Measurements from ENCODE around the gene NCLN. TPM values are rescaled to one million over a fixed set of nuclear protein-coding genes. Genes with fewer than 3 reads are reported as not detected.

The NCLN gene
- total RNA-seq, 4 donors from 2014 or later = 28.4 to 40.4 (median 32.5) TPM

DNA sequence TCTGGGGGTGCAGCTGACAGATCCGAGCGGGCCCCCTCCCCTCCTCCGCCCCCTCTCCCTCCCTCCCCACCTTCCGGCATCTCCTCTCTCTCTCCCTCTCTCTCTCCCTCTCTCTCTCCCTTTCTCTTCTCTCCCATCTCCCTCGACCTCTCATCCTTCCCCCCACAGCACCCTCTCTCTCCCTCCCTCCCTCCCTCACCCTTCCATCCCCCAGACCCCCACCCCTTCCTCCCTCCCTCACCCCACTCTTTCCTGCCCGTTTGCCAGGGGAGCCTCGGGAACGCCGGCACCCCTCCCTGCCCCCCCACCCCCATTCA, 39.4 kb downstream of the NCLN start:
- intact Hi-C loops (cut with DNase I; ENCODE audit: low total_unique reads) = no loop called here
- no peak for DNase-seq (ENCODE audit: low spot score in 2 of 2)
- no peak for TF ChIP-seq POLR2A (IDR thresholded peaks at IDR 0.05)
- TF ChIP-seq, protein P1, sequence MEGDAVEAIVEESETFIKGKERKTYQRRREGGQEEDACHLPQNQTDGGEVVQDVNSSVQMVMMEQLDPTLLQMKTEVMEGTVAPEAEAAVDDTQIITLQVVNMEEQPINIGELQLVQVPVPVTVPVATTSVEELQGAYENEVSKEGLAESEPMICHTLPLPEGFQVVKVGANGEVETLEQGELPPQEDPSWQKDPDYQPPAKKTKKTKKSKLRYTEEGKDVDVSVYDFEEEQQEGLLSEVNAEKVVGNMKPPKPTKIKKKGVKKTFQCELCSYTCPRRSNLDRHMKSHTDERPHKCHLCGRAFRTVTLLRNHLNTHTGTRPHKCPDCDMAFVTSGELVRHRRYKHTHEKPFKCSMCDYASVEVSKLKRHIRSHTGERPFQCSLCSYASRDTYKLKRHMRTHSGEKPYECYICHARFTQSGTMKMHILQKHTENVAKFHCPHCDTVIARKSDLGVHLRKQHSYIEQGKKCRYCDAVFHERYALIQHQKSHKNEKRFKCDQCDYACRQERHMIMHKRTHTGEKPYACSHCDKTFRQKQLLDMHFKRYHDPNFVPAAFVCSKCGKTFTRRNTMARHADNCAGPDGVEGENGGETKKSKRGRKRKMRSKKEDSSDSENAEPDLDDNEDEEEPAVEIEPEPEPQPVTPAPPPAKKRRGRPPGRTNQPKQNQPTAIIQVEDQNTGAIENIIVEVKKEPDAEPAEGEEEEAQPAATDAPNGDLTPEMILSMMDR (IDR thresholded peaks at IDR 0.05) = no peak
- 0% methylated on average over 6 of the region's 9 CpGs for WGBS, 2 donors
- H3K4me3 ChIP-seq (ENCODE audit: low read depth, poor library complexity, severe bottlenecking) = no peak overlapping the region

DNA sequence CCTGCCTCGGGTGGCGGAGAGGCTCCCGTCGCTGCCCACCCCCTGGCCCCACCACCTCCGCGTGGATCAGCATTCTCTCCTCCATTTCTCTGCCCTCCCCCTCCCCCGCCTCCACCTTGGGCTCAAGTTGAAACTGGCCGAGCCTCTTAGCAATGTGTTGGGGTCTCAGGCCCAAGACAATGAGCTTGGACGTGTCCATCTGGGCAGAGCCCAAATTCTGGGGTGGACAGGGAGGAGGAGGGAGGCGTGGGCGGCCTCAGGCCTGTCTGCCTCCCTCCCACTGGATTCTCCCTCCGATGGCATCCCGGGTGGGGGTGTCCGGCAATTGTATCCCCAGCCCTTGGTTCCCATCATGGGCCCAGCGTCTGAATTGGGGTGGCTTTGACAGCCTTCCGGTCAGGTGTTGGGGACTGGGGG, 40.0 kb downstream of the NCLN start:
- 30 to 37% methylated on average over 12 to 15 of the region's 16 CpGs for WGBS, 2 donors
- intact Hi-C loops (cut with DNase I; ENCODE audit: low total_unique reads) = no loop called here
- no peak for DNase-seq (ENCODE audit: low spot score in 2 of 2)
- TF ChIP-seq, protein P1 (IDR thresholded peaks at IDR 0.05) = no peak
- no peak for TF ChIP-seq POLR2A (IDR thresholded peaks at IDR 0.05)
- H3K4me3 ChIP-seq (ENCODE audit: low read depth, poor library complexity, severe bottlenecking) = no peak overlapping the region

DNA sequence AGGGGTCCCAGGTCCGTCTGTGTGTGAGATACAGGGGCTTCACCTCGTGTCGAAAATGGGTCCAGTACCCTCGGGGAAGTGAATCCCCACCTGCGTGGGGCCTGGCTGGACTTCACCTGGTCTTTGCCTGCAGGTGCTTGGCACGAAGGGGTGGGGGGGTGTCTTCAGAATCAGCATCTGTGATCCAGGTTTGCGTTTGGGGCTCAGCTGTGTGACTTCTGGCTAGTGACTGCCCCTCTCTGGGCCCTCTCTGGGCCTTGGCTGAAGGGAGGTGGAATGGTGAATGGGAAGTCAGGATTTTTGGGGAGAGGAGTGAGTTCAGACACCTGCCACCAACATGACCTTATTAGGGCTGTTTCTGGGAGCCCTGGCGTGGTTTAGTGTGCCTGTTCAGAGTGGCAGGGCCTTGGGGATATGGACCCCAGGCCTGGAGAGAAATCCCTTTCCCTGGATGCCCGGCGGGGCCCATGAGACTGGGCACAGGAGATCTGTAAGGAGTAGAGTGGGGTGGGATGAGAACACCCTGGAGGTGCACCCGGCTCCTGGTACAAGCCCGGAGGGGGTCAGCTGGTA, 41.4 kb downstream of the NCLN start:
- no peak overlapping the region for H3K4me3 ChIP-seq (ENCODE audit: low read depth, poor library complexity, severe bottlenecking)
- no peak for DNase-seq (ENCODE audit: low spot score in 2 of 2)
- intact Hi-C loops (cut with DNase I; ENCODE audit: low total_unique reads) = no loop called here
- TF ChIP-seq, protein P1 (IDR thresholded peaks at IDR 0.05) = no peak
- TF ChIP-seq POLR2A (IDR thresholded peaks at IDR 0.05) = no peak
- 49 to 60% methylated on average over 12 of the region's 12 CpGs for WGBS, 2 donors

DNA sequence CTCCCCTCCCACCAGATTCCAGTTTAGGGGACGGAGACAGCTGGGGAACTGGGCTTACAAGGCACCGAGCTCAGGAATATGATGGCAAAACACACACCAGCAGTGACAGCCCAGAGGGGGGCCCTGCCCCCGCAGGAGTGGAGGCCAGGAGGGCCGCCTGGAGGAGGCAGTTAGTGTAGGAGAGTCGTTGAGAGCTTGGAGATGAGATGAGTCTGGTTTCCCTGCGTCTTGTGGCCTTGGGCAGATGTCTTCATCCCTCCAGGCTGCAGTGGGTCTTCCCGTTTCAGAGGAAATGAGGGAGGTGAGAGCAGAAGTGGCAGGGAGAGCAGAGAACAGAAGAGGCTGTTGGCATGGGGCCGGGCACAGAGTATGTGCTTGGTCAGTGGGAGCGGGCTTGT, 43.6 kb downstream of the NCLN start:
- no peak for DNase-seq (ENCODE audit: low spot score in 2 of 2)
- TF ChIP-seq, protein P1 (IDR thresholded peaks at IDR 0.05) = no peak
- WGBS, 2 donors = 54 to 59% methylated on average over 9 of the region's 9 CpGs
- no peak overlapping the region for H3K4me3 ChIP-seq (ENCODE audit: low read depth, poor library complexity, severe bottlenecking)
- intact Hi-C loops (cut with DNase I; ENCODE audit: low total_unique reads) = no loop called here

DNA sequence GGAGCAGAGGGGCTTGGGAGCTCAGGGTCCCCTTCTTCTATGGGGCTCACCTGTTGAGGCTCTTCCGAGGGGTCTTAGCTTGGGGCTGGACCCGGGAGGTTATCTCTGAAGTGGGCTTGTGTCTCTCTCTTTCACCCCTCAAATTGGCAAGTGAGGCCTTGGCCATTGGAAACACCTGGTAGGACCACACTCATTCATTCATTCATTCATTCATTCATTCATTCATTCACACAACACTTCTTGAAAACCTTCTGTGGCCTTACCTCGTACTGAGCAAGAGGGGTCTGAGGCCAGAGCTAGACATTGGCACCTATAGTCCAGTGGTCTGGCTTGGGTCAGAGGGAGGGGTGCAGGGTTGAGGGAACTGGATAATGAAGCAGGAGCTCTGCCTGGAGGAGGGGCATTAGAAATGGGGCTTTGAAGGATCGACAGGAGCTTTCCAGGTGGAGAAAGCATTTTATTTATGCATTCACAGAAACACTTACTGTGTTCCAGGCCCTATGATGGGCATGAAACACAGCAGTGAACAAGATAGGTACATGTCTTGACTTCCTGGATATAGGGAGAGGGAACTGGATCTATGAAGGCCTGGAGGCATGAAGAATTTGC, 44.3 kb downstream of the NCLN start:
- DNase-seq (ENCODE audit: low spot score in 2 of 2) = no peak
- no peak overlapping the region for H3K4me3 ChIP-seq (ENCODE audit: low read depth, poor library complexity, severe bottlenecking)
- WGBS, 2 donors = 88 to 92% methylated on average over 4 of the region's 4 CpGs
- no peak for TF ChIP-seq POLR2A (IDR thresholded peaks at IDR 0.05)
- TF ChIP-seq, protein P1 (IDR thresholded peaks at IDR 0.05) = no peak
- intact Hi-C loops (cut with DNase I; ENCODE audit: low total_unique reads) = no loop called here

DNA sequence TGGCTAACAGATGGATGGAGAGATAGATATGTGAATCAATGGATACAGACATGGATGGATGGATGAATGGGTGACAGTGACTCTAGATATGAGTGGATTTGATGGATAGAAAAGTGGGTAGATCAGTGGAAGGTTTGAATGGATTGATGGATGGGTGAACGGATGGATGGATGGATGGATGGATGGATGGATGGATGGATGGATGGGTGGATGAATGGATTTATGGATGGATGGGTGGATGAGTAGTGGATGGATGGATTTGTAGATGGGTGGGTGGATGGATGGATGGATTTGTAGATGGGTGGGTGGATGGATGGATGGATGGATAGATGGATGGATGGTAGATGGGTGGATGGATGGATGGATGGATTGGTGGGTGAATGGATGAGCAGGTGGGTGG, 45.6 kb downstream of the NCLN start:
- 93 to 97% methylated on average over 1 of the region's 1 CpG for WGBS, 2 donors
- DNase-seq (ENCODE audit: low spot score in 2 of 2) = no peak
- TF ChIP-seq, protein P1 (IDR thresholded peaks at IDR 0.05) = no peak
- TF ChIP-seq POLR2A (IDR thresholded peaks at IDR 0.05) = no peak

More for the DNA sequence above, 45.6 kb downstream of the NCLN start:
- intact Hi-C loops (cut with DNase I; ENCODE audit: low total_unique reads) = no loop called here
- H3K4me3 ChIP-seq (ENCODE audit: low read depth, poor library complexity, severe bottlenecking) = no peak overlapping the region
